ENCODE data around the gene CASQ2.

The CASQ2 gene

GRCh38 chr1:115655916-115656315 lies 112.6 kb downstream of the CASQ2 start:
- DNase-seq = no peak

GRCh38 chr1:115655306-115655663 lies 113.2 kb downstream of the CASQ2 start:
- DNase-seq = peak; percentile 82

GRCh38 chr1:115654663-115655305 lies 113.7 kb downstream of the CASQ2 start:
- DNase-seq = no peak

GRCh38 chr1:115654125-115654524 lies 114.4 kb downstream of the CASQ2 start:
- DNase-seq = peak; percentile 63

GRCh38 chr1:115652236-115652788 lies 116.2 kb downstream of the CASQ2 start:
- DNase-seq = no peak

GRCh38 chr1:115651391-115651790 lies 117.1 kb downstream of the CASQ2 start:
- no peak for DNase-seq

- peak; percentile 60 for DNase-seq
Observed at GRCh38 chr1:115650961-115651360, 117.6 kb downstream of the CASQ2 start.

Data from hematopoietic multipotent progenitor cell treated with erythropoietin and hydrocortisone succinate and interleukin-3 and kit ligand, for 6 days (in vitro differentiated cells).